Activated CD8-positive, alpha-beta memory T cell treated with anti-CD3 and anti-CD28 coated beads for 48 hours (primary cell): Measurements from ENCODE around the gene PPP4R3B.

Experiments used
- DNase-seq, 3 experiments: peaks; one replicate each; pipeline ENCODE4 v3.0.0-alpha.2; 2020; ENCODE audit warnings: low read depth in 2 of 3, low spot score in 2 of 3

The PPP4R3B gene

GRCh38 chr2:55519938-55520885, 97.2 kb downstream of the PPP4R3B start:
- peak in 1 of 3 experiments; percentile 12 for DNase-seq

- DNase-seq = no peak
These were observed 98.6 kb downstream of the PPP4R3B start for GRCh38 chr2:55518841-55519165.

GRCh38 chr2:55511508-55512124, 105.8 kb downstream of the PPP4R3B start:
- DNase-seq = no peak

- no peak for DNase-seq
These were observed 114.8 kb downstream of the PPP4R3B start for GRCh38 chr2:55502590-55503141.

GRCh38 chr2:55500025-55500424, 117.4 kb downstream of the PPP4R3B start:
- DNase-seq = no peak

- DNase-seq = no peak
These were observed 118.8 kb downstream of the PPP4R3B start for GRCh38 chr2:55498582-55498981.
